ENCODE results near the gene CRABP1. TPM values are rescaled to one million over a fixed set of nuclear protein-coding genes. Genes with fewer than 3 reads are reported as not detected.

The CRABP1 gene
- total RNA-seq, 1 experiment from 2014 or later, result 444 TPM

DNA sequence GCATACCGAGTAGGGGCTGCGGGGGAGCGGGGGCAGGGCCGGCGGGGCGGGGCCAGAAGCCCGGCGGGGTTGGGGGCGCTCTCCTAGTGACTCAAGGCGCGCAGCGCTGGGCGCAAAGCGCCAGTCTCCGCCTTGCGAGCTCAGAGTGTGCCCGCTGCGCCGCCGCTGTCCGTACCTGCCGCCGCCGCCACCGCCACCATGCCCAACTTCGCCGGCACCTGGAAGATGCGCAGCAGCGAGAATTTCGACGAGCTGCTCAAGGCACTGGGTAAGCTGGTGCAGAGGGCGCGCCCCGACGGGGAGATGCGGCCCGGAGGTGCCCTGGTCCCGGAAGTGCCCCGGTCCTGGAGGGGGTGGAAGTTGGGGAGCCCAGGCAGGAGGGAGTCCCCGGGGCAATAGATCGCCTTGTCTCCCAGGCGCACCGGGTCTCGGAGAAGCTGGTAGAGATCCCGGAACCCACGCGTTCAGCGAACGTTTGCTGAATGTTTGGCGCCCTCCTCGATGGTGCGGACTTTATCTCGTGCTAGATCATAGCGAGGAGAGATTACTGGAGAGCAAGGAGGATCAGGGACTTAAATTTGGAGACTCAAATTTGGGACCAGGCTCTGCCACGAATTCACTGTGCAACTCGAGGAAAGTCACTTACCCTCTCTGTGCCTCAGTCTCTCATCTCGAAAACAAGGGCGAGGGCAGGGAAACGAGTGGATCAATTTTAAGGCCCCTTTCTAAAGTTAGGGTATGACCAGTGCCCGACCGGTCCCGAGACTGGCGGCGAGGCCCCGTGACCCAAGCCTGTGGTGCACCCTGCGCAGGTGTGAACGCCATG is at the start of gene CRABP1 (continued):
- TF ChIP-seq ZNF512 (CRISPR knock-in tag; IDR thresholded peaks at IDR 0.05; ENCODE audit: borderline replicate concordance) (no peak), ZNF219 (CRISPR knock-in tag; IDR thresholded peaks at IDR 0.05; ENCODE audit: borderline replicate concordance) (no peak), E2F5 (CRISPR knock-in tag; IDR thresholded peaks at IDR 0.05) (peak; percentile 69; the same call in 1 of the 2 replicates), FOXJ3 (CRISPR knock-in tag; IDR thresholded peaks at IDR 0.05; ENCODE audit: borderline replicate concordance) (no peak), NFYB (CRISPR knock-in tag; conservative IDR thresholded peaks at IDR 0.05; ENCODE audit: low read depth) (no peak), PREB (CRISPR knock-in tag; IDR thresholded peaks at IDR 0.05; ENCODE audit: borderline replicate concordance) (no peak), FOXP1 (CRISPR knock-in tag; IDR thresholded peaks at IDR 0.05; ENCODE audit: borderline replicate concordance) (peak; percentile 36; the same call in 1 of the 2 replicates), GTF2I (CRISPR knock-in tag; conservative IDR thresholded peaks at IDR 0.05) (peak; percentile 39; the same call in 1 of the 2 replicates), ATF2 (CRISPR knock-in tag; IDR thresholded peaks at IDR 0.05; ENCODE audit: borderline replicate concordance, low read depth) (no peak), NR3C1 (CRISPR knock-in tag; conservative IDR thresholded peaks at IDR 0.05; ENCODE audit: low read depth) (no peak), SP1 (CRISPR knock-in tag; conservative IDR thresholded peaks at IDR 0.05) (no peak), ZNF121 (CRISPR knock-in tag; IDR thresholded peaks at IDR 0.05) (no peak), ZNF263 (CRISPR knock-in tag; IDR thresholded peaks at IDR 0.05; ENCODE audit: low read depth) (0 out of 2 replicates have a peak, but pooled peaks have one; percentile 11), STAT6 (CRISPR knock-in tag; conservative IDR thresholded peaks at IDR 0.05; ENCODE audit: low read depth) (no peak), EMX1 (CRISPR knock-in tag; IDR thresholded peaks at IDR 0.05) (no peak)
- TF ChIP-seq, protein P1, sequence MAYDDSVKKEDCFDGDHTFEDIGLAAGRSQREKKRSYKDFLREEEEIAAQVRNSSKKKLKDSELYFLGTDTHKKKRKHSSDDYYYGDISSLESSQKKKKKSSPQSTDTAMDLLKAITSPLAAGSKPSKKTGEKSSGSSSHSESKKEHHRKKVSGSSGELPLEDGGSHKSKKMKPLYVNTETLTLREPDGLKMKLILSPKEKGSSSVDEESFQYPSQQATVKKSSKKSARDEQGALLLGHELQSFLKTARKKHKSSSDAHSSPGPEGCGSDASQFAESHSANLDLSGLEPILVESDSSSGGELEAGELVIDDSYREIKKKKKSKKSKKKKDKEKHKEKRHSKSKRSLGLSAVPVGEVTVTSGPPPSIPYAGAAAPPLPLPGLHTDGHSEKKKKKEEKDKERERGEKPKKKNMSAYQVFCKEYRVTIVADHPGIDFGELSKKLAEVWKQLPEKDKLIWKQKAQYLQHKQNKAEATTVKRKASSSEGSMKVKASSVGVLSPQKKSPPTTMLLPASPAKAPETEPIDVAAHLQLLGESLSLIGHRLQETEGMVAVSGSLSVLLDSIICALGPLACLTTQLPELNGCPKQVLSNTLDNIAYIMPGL (CRISPR knock-in tag; IDR thresholded peaks at IDR 0.05), result peak; percentile 84
- TF ChIP-seq, protein P2, sequence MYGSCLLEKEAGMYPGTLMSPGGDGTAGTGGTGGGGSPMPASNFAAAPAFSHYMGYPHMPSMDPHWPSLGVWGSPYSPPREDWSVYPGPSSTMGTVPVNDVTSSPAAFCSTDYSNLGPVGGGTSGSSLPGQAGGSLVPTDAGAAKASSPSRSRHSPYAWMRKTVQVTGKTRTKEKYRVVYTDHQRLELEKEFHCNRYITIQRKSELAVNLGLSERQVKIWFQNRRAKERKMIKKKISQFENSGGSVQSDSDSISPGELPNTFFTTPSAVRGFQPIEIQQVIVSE (CRISPR knock-in tag; IDR thresholded peaks at IDR 0.05; ENCODE audit: borderline replicate concordance), result no peak
- TF ChIP-seq, protein P3, sequence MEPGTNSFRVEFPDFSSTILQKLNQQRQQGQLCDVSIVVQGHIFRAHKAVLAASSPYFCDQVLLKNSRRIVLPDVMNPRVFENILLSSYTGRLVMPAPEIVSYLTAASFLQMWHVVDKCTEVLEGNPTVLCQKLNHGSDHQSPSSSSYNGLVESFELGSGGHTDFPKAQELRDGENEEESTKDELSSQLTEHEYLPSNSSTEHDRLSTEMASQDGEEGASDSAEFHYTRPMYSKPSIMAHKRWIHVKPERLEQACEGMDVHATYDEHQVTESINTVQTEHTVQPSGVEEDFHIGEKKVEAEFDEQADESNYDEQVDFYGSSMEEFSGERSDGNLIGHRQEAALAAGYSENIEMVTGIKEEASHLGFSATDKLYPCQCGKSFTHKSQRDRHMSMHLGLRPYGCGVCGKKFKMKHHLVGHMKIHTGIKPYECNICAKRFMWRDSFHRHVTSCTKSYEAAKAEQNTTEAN (CRISPR knock-in tag; IDR thresholded peaks at IDR 0.05), result no peak
- TF ChIP-seq, protein P4, sequence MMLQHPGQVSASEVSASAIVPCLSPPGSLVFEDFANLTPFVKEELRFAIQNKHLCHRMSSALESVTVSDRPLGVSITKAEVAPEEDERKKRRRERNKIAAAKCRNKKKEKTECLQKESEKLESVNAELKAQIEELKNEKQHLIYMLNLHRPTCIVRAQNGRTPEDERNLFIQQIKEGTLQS (CRISPR knock-in tag; conservative IDR thresholded peaks at IDR 0.05), result no peak
- TF ChIP-seq, protein P5, sequence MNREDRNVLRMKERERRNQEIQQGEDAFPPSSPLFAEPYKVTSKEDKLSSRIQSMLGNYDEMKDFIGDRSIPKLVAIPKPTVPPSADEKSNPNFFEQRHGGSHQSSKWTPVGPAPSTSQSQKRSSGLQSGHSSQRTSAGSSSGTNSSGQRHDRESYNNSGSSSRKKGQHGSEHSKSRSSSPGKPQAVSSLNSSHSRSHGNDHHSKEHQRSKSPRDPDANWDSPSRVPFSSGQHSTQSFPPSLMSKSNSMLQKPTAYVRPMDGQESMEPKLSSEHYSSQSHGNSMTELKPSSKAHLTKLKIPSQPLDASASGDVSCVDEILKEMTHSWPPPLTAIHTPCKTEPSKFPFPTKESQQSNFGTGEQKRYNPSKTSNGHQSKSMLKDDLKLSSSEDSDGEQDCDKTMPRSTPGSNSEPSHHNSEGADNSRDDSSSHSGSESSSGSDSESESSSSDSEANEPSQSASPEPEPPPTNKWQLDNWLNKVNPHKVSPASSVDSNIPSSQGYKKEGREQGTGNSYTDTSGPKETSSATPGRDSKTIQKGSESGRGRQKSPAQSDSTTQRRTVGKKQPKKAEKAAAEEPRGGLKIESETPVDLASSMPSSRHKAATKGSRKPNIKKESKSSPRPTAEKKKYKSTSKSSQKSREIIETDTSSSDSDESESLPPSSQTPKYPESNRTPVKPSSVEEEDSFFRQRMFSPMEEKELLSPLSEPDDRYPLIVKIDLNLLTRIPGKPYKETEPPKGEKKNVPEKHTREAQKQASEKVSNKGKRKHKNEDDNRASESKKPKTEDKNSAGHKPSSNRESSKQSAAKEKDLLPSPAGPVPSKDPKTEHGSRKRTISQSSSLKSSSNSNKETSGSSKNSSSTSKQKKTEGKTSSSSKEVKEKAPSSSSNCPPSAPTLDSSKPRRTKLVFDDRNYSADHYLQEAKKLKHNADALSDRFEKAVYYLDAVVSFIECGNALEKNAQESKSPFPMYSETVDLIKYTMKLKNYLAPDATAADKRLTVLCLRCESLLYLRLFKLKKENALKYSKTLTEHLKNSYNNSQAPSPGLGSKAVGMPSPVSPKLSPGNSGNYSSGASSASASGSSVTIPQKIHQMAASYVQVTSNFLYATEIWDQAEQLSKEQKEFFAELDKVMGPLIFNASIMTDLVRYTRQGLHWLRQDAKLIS (CRISPR knock-in tag; IDR thresholded peaks at IDR 0.05; ENCODE audit: borderline replicate concordance), result no peak
